Epithelial cell of prostate (primary cell): Measurements from ENCODE around the gene ERC2.

ENCODE experiments used
- DNase-seq: peaks from one replicate; pipeline ENCODE4 v3.0.0-alpha.2; 2011; ENCODE audit warnings: low read depth, low spot score
- H3K27ac ChIP-seq: fragments of 450-650 bp; 2 replicates; pipeline ENCODE4 v1.5.1; 2017; ENCODE audit warnings: mild to moderate bottlenecking

ERC2 gene

DNA sequence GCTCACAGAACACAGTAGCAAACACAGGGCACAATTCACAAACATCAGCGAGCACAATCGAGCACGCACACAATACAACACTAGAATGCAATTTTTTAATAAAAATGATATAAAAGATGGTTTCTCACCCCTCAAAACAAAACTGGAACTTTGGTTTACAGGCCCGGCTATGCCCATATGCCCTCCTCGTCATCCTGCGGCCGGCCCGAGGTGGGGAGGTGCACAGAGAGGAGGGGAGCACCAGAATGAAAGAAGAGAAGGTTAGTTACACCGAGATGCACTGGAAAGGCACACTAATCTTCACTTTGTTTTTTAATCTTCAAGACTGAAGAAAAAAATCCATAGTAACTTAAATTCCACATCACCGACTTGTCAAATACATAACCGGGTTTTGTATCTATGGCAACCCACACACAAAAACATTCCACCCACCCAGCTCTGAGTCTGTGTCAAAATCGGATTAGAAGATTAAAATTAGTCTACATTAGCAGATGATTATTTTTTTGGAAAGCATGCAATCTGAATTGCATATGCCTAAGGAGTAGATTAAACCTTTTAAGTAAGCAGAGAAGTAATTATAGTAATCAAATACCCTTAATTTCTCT is 784.5 kb downstream of the ERC2 start:
- H3K27ac ChIP-seq: no peak overlapping the region
- DNase-seq: no peak

DNA sequence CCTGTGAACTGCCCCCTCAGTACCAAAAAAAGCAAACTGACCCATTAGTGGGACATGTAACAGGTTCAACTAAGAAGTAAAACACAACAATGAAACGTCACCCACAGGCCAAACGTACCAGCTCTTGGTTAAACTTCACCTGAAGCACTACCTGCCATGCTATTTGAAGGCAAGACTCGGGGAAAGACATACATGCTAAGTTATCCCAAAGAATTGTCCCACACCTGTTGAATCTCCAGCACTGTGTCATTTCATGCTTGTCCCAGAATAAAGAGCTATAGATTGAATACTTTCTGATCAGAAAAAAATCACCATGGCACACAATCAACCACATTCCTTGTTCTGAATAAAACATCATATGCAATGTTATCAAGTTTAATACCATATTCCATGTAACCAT is 785.8 kb downstream of the ERC2 start:
- no peak for DNase-seq
- H3K27ac ChIP-seq: no peak overlapping the region

DNA sequence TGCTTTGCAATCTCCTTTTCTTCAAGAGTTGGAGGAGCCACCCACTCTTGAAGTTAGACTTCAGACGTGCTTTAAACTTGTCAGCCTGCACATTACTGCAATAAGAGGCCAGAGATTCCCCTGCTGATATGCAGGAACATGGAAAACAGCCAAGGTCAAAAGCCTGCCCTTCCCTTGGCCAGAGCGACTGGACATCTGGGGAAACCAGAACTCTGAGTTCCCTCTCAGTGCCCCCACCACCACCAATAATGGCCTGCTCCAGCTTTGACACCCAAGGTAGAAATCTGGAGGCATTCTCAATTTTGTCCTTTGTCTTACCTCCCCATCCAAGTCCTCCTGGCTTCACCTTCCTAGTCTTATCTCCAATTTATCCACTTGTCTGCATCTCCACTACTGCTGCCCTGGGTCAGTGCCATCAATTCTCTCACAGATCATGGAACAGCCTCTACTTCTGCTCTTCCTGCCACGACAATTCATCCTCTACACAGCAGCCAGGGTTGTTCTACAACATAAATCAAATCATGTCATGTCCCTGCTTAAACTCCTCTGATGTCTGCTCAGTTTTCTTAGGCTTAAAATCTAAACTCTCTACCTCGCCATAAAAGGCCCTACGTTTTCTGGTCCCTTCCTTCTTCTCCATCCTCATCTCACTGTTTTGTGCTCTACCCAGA is 789.6 kb downstream of the ERC2 start:
- no peak for DNase-seq
- H3K27ac ChIP-seq: no peak overlapping the region

- no peak overlapping the region for H3K27ac ChIP-seq
- DNase-seq: no peak
Observed at GRCh38 chr3:55676643-55677042, 791.6 kb downstream of the ERC2 start.

DNA sequence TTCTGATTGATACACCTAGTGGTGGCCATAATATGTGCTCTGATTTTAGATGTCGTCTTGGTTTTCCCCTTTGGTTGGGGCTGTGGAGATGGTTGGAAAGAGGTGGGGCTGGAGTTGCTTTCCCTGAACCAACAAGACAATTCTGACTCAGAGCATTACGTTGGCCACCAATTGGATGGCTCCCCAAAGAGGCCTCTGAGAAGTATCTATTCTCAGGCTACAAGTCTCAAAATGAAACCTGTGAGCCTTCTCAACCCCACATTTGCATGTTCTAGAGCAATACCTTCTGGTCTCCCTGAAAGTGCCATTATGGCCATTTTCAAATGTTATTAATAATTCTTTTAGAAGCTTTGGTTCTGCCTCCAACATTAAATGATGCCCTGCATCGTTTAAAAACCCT is 792.8 kb downstream of the ERC2 start:
- no peak overlapping the region for H3K27ac ChIP-seq
- no peak for DNase-seq

- no peak overlapping the region for H3K27ac ChIP-seq
- DNase-seq: no peak
Observed at GRCh38 chr3:55673764-55674163, 794.5 kb downstream of the ERC2 start.

DNA sequence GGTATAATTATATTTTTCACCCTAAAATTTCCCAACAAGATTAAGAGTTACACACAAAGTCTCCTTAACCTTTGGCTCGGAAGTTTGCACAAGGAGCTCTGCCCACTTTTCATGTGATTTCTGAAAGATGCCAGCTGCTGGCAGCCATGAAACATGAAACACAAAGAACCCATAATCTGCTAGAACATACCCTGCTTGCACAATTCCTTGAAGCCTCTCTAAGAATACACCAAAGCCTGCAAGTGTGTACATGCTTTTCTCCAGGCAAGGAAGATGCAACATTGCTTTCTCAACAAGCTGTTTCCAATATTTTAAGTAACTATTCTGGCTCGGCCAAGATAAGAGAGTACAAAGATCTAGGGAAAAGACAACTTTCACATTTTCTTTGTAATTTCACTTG is 799.1 kb downstream of the ERC2 start:
- no peak for DNase-seq
- H3K27ac ChIP-seq: no peak overlapping the region

- H3K27ac ChIP-seq: no peak overlapping the region
- no peak for DNase-seq
Observed at GRCh38 chr3:55668359-55668758, 799.9 kb downstream of the ERC2 start.

DNA sequence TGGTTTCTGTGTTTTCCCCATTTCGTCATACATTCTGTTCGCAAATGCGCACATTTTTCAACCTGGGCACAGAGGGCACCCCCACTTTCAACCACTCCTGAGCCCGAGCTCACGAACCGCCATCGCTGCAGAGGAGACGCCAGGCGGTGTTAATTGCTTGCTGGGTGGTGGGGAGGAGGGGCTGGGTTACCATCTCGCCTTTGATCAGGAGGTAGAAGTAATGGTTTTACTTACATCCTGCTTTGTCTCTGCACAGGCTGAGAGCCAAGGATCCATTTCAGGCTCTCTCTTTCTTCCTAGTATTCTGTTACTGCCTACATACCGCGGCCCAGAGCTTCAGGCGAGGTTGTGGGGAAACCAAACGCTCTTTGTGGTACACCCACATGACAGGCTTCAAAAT is 803.9 kb downstream of the ERC2 start:
- H3K27ac ChIP-seq: no peak overlapping the region

DNA sequence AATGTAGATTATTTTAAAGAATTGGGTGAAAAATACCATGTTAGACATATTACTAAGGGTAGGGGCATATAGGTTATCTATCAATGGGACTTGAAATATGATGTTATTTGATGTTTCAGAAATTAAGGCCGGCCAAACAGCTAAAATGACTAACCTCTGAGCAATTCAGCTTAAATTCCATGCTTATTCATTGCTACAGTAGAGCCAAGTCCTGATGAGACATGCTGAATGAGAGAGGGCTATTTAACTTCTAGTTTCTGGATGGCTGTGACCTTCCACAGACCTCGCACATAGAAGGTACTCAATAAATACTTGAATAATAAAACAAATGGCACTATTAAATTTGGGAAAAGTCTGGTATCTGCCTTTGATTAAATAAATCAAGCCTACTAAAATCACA is 805.6 kb downstream of the ERC2 start:
- no peak overlapping the region for H3K27ac ChIP-seq

More for the DNA sequence above, 803.9 kb downstream of the ERC2 start:
- no peak for DNase-seq

GRCh38 chr3:55661571-55661970 is 806.7 kb downstream of the ERC2 start:
- DNase-seq: no peak
- H3K27ac ChIP-seq: no peak overlapping the region

More for the DNA sequence above, 805.6 kb downstream of the ERC2 start:
- peak; percentile 12 for DNase-seq

GRCh38 chr3:55661141-55661540 is 807.1 kb downstream of the ERC2 start:
- no peak overlapping the region for H3K27ac ChIP-seq
- no peak for DNase-seq

DNA sequence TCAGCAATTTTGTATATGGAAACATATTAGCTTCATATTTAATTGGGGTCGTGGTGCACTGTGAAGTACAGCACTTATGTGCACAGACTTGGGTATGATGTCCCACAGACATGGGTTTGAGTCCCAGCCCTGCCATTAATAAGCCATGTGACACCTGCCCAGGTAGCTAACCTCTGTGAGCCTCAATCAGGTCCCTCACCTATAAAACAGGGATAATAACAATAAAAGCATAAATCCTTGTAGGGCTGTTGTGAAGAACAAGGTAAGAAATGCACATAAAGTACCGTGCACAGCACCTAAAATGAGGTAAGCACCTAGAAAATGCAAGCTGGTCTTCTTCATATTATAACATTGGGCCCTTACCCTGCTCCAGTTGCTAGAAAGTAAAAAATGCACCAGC is 807.6 kb downstream of the ERC2 start:
- no peak overlapping the region for H3K27ac ChIP-seq
- DNase-seq: no peak

- DNase-seq: no peak
- H3K27ac ChIP-seq: no peak overlapping the region
Observed at GRCh38 chr3:55659701-55660100, 808.6 kb downstream of the ERC2 start.

- no peak overlapping the region for H3K27ac ChIP-seq
- DNase-seq: no peak
Observed at GRCh38 chr3:55658690-55659562, 809.3 kb downstream of the ERC2 start.

GRCh38 chr3:55658270-55658669 is 810.0 kb downstream of the ERC2 start:
- DNase-seq: no peak
- H3K27ac ChIP-seq: no peak overlapping the region

DNA sequence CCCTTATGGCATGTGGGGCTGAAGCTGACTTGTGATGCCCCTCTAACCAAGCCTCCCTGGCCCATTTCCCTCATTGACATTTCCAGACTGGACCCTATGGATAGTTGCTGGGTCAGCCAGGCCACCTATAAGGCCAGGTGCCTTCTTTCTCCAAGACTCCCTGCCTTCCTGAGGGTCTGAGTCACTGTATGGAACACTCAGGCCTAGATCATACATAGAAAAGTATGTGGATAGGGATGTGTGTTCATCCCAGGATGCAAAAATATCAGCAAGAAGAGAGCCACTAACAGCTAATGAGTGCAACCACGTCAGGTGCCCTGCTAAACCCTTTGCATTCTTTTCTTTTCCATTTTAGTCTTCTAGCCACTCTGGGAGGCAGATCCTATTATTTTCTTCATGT is 812.7 kb downstream of the ERC2 start:
- no peak for DNase-seq
- no peak overlapping the region for H3K27ac ChIP-seq

DNA sequence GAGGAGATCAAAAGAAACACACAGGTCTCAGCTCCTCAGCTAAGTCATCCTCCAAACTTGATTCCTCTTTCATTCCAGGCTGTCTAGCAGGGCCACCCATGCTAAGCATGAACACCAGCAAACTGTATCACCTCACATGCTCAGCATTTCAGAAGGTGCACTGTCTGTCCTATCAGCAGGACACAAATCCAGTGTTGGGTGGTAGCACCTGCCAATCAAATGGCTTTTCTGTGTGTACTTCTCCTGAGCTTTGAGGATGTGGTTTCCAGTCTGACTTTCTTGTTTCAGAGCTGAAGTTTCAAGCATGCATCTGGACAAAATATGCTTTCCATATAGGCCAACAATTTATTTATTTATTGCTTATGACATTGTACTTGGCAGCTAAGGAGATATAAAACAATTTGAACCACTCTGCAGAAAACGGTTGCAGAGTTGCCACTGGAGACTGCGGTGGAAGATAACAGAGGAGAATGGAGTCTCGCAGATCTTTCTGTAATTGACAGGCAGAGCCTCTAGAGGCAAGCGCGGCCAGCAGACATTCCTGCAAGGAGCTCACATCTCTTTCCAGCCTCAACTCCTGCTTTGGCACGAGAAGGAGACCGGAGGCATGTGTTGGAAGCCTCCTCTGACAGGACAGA is 814.0 kb downstream of the ERC2 start:
- H3K27ac ChIP-seq: no peak overlapping the region
- DNase-seq: no peak

GRCh38 chr3:55651011-55651410 is 817.3 kb downstream of the ERC2 start:
- no peak for DNase-seq
- H3K27ac ChIP-seq: no peak overlapping the region

DNA sequence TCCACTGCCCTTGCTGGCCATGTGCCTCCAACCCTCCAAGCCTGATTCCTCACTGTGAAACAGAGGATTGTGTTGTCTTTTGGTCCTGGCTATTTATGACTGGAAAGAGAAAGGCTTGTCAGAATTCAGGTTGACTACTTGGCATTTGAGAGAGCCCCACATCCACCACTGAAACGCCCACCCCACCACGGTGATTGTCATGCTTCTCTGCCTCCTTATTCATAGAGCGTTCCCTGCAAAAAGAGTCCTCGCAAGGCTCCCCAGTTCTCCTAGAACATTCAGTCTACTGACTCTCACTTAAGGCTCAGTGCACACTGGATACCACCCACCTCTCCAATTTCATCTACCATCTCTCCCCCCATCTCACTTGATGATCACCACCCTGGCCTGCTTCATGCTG is 818.3 kb downstream of the ERC2 start:
- no peak overlapping the region for H3K27ac ChIP-seq
- DNase-seq: no peak

DNA sequence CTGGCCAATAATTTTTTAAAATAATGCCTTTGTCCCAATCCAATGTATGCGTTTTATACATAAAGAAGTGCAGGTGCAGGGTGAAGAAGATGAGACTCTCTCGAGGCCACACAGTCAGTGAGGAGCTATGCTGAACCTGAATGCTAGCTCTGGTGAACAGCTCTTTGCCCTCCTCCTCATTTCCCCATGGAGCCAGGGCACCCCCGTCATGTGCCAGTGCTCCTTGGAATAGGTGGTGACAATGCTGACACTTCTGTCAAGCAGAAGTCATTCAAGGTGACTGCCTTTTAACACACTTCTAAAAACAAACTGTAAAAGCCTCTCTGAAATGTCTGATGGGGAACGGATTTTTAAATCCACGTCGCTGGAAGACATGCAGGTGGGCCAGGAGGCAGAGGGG is 818.7 kb downstream of the ERC2 start:
- no peak overlapping the region for H3K27ac ChIP-seq
- no peak for DNase-seq
